HepG2 (cell line): ENCODE data around the gene C16orf87.

Source experiments
- JARID2 ChIP-seq: sonication (generic); formaldehyde crosslinking; IDR thresholded peaks from 2 replicates; pipeline ENCODE4 v1.8.1; 2023; ENCODE audit warnings: missing genetic modification reagents, inconsistent platforms; ENCODE audit not compliant: insufficient replicate concordance
- NFRKB ChIP-seq: fragments of 450-650 bp; IDR thresholded peaks from 2 replicates; pipeline ENCODE4 v1.6.1; 2017
- NFYB ChIP-seq: sonication (generic); formaldehyde crosslinking; IDR thresholded peaks from 2 replicates; pipeline ENCODE4 v1.4.0; 2020; ENCODE audit warnings: missing genetic modification reagents
- PAF1 ChIP-seq: IDR thresholded peaks from 2 replicates; pipeline ENCODE4 v1.6.1; 2016; ENCODE audit warnings: missing genetic modification reagents, missing compliant biosample characterization
- RAD21 ChIP-seq: fragments of 450-650 bp; formaldehyde crosslinking; IDR thresholded peaks from 2 replicates; pipeline ENCODE4 v1.5.0; 2020; ENCODE audit warnings: mild to moderate bottlenecking
- SIN3A ChIP-seq: IDR thresholded peaks from 2 replicates; pipeline ENCODE4 v1.6.1; 2011; ENCODE audit warnings: low read depth, mild to moderate bottlenecking, control low read depth, low read length, borderline replicate concordance
- TFDP1 ChIP-seq: IDR thresholded peaks from 2 replicates; pipeline ENCODE4 v1.6.1; 2016; ENCODE audit warnings: missing compliant biosample characterization, missing genetic modification reagents, borderline replicate concordance
- YY1 ChIP-seq: IDR thresholded peaks from 2 replicates; pipeline ENCODE4 v1.6.1; 2011; ENCODE audit warnings: low read length, low read depth, moderate library complexity, mild to moderate bottlenecking; ENCODE audit not compliant: insufficient read depth, insufficient replicate concordance
- ZC3H13 ChIP-seq: sonication (generic); formaldehyde crosslinking; IDR thresholded peaks from 2 replicates; pipeline ENCODE4 v1.8.1; 2023; ENCODE audit warnings: mild to moderate bottlenecking, missing genetic modification reagents, moderate library complexity
- ZNF274 ChIP-seq: sonication (generic); formaldehyde crosslinking; IDR thresholded peaks from 2 replicates; pipeline ENCODE4 v1.5.1; 2020; ENCODE audit warnings: mild to moderate bottlenecking, missing genetic modification reagents
- ZNF280D ChIP-seq: sonication (generic); formaldehyde crosslinking; IDR thresholded peaks from 2 replicates; pipeline ENCODE4 v1.5.1; 2020; ENCODE audit warnings: mild to moderate bottlenecking, missing genetic modification reagents
- ZNF547 ChIP-seq: sonication (generic); formaldehyde crosslinking; IDR thresholded peaks from 2 replicates; pipeline ENCODE4 v1.5.1; 2020; ENCODE audit warnings: mild to moderate bottlenecking, missing genetic modification reagents
- TF ChIP-seq, protein P1 (sequence below): sonication (generic); formaldehyde crosslinking; IDR thresholded peaks from 2 replicates; pipeline ENCODE4 v1.5.0; 2020; ENCODE audit warnings: mild to moderate bottlenecking, missing genetic modification reagents, moderate library complexity
- TF ChIP-seq, protein P2 (sequence below): sonication (generic); formaldehyde crosslinking; IDR thresholded peaks from 2 replicates; pipeline ENCODE4 v1.4.0; 2020; ENCODE audit warnings: missing genetic modification reagents, borderline replicate concordance

GRCh38 chr16:46800494-46800893 lies 30.5 kb downstream of the C16orf87 start:
- TF ChIP-seq ZC3H13 = no peak
- TF ChIP-seq, protein P1, sequence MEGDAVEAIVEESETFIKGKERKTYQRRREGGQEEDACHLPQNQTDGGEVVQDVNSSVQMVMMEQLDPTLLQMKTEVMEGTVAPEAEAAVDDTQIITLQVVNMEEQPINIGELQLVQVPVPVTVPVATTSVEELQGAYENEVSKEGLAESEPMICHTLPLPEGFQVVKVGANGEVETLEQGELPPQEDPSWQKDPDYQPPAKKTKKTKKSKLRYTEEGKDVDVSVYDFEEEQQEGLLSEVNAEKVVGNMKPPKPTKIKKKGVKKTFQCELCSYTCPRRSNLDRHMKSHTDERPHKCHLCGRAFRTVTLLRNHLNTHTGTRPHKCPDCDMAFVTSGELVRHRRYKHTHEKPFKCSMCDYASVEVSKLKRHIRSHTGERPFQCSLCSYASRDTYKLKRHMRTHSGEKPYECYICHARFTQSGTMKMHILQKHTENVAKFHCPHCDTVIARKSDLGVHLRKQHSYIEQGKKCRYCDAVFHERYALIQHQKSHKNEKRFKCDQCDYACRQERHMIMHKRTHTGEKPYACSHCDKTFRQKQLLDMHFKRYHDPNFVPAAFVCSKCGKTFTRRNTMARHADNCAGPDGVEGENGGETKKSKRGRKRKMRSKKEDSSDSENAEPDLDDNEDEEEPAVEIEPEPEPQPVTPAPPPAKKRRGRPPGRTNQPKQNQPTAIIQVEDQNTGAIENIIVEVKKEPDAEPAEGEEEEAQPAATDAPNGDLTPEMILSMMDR (CRISPR knock-in tag) = no peak
- TF ChIP-seq JARID2 (CRISPR knock-in tag) = no peak
- TF ChIP-seq ZNF280D = no peak
- no peak for TF ChIP-seq NFRKB
- no peak for TF ChIP-seq ZNF547 (CRISPR knock-in tag)
- no peak for TF ChIP-seq NFYB (CRISPR knock-in tag)
- no peak for TF ChIP-seq TFDP1 (CRISPR knock-in tag)
- TF ChIP-seq RAD21 = no peak
- no peak for TF ChIP-seq SIN3A
- no peak for TF ChIP-seq YY1
- TF ChIP-seq, protein P2, sequence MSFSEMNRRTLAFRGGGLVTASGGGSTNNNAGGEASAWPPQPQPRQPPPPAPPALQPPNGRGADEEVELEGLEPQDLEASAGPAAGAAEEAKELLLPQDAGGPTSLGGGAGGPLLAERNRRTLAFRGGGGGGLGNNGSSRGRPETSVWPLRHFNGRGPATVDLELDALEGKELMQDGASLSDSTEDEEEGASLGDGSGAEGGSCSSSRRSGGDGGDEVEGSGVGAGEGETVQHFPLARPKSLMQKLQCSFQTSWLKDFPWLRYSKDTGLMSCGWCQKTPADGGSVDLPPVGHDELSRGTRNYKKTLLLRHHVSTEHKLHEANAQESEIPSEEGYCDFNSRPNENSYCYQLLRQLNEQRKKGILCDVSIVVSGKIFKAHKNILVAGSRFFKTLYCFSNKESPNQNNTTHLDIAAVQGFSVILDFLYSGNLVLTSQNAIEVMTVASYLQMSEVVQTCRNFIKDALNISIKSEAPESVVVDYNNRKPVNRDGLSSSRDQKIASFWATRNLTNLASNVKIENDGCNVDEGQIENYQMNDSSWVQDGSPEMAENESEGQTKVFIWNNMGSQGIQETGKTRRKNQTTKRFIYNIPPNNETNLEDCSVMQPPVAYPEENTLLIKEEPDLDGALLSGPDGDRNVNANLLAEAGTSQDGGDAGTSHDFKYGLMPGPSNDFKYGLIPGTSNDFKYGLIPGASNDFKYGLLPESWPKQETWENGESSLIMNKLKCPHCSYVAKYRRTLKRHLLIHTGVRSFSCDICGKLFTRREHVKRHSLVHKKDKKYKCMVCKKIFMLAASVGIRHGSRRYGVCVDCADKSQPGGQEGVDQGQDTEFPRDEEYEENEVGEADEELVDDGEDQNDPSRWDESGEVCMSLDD (CRISPR knock-in tag) = no peak
- no peak for TF ChIP-seq PAF1 (CRISPR knock-in tag)
- no peak for TF ChIP-seq ZNF274 (CRISPR knock-in tag)
